Smooth muscle cell (in vitro differentiated cells): ENCODE measurements around the gene ZMYM4. TPM values are rescaled to one million over a fixed set of nuclear protein-coding genes. Genes with fewer than 3 reads are reported as not detected.

Source experiments
- DNase-seq: peaks from one replicate; lab custom pipeline; 2025; ENCODE audit not compliant: unreplicated experiment; lab: John Stamatoyannopoulos, UW
- H2AFZ ChIP-seq: fragments of 200-600 bp; sonication (generic); 2 replicates; pipeline ENCODE4 v1.6.0; 2016; ENCODE audit warnings: antibody characterized with exemption, low read depth, mild to moderate bottlenecking
- H3F3A ChIP-seq: fragments of 200-600 bp; sonication (generic); 2 replicates; pipeline ENCODE4 v1.6.0; 2017; ENCODE audit warnings: antibody characterized with exemption, low read depth
- H3K27ac ChIP-seq: fragments of 200-600 bp; sonication (generic); 2 replicates; pipeline ENCODE4 v1.5.1; 2016; ENCODE audit warnings: low read depth, mild to moderate bottlenecking
- H3K27me3 ChIP-seq: fragments of 200-600 bp; sonication (generic); 2 replicates; pipeline ENCODE4 v1.6.1; 2016; ENCODE audit warnings: low read depth, mild to moderate bottlenecking
- H3K36me3 ChIP-seq: fragments of 200-600 bp; sonication (generic); 2 replicates; pipeline ENCODE4 v1.5.1; 2016; ENCODE audit warnings: low read depth
- H3K4me1 ChIP-seq: fragments of 200-600 bp; sonication (generic); 2 replicates; pipeline ENCODE4 v1.5.1; 2016; ENCODE audit warnings: low read depth
- H3K4me2 ChIP-seq: fragments of 200-600 bp; sonication (generic); 2 replicates; pipeline ENCODE4 v1.6.0; 2016; ENCODE audit warnings: mild to moderate bottlenecking
- H3K4me3 ChIP-seq: fragments of 200-600 bp; sonication (generic); 2 replicates; pipeline ENCODE4 v1.5.1; 2016; ENCODE audit warnings: mild to moderate bottlenecking
- H3K79me2 ChIP-seq: fragments of 200-600 bp; sonication (generic); 2 replicates; pipeline ENCODE4 v1.6.0; 2016; ENCODE audit warnings: low read depth, mild to moderate bottlenecking
- H3K9ac ChIP-seq: fragments of 200-600 bp; sonication (generic); 2 replicates; pipeline ENCODE4 v1.6.0; 2016; ENCODE audit warnings: low read depth
- H3K9me3 ChIP-seq: fragments of 200-600 bp; sonication (generic); replicated peaks from 2 replicates; pipeline ENCODE4 v1.5.1; 2016; ENCODE audit warnings: low read depth
- H4K20me1 ChIP-seq: fragments of 200-600 bp; sonication (generic); 2 replicates; pipeline ENCODE4 v1.6.0; 2016; ENCODE audit warnings: low read depth
- CTCF ChIP-seq: fragments of 200-600 bp; sonication (generic); IDR thresholded peaks from 2 replicates; pipeline ENCODE4 v1.5.1; 2017; ENCODE audit warnings: borderline replicate concordance, mild to moderate bottlenecking, antibody characterized with exemption; ENCODE audit not compliant: insufficient read depth, poor library complexity, severe bottlenecking
- WGBS: methylation state at CpG from one replicate; pipeline ENCODE4 v1.1.7; 2016; ENCODE audit warnings: low lambda C conversion rate; 5-methylcytosine and 5-hydroxymethylcytosine counted together
- polyA plus RNA-seq: library from polyadenylated mRNA; unstranded; fragments of >200 nt; fragmentation: Nextera tagmentation; extraction: Ambion mirVana; gene quantifications from 2 replicates; pipeline ENCODE4 v1.2.1, GENCODE V29; 2016
- total RNA-seq: library from RNA; depleted of rRNA; stranded (reverse); fragments of >200 nt; gene quantifications from 2 replicates; pipeline ENCODE4 v1.2.3, GENCODE V29; 2014

The ZMYM4 gene
- total and polyA plus RNA-seq, 2 experiments from 2014 or later: 18.7 to 27.2 TPM

GRCh38 chr1:35441926-35442579, 173.5 kb downstream of the ZMYM4 start:
- H3F3A ChIP-seq: no peaks in the 10 kb centered on the region
- H3K4me2 ChIP-seq: no peak overlapping the region
- 88% methylated on average over 8 of the region's 8 CpGs for WGBS
- H3K27me3 ChIP-seq: no peaks in the 10 kb centered on the region
- no peaks in the 10 kb centered on the region for H3K36me3 ChIP-seq
- H3K9ac ChIP-seq: no peak overlapping the region
- DNase-seq: no peak
- no peak overlapping the region for H3K27ac ChIP-seq
- H4K20me1 ChIP-seq: no peaks in the 10 kb centered on the region
- no peak for TF ChIP-seq CTCF
- no peak overlapping the region for H3K4me3 ChIP-seq
- no peaks in the 10 kb centered on the region for H3K9me3 ChIP-seq
- no peaks in the 10 kb centered on the region for H3K79me2 ChIP-seq
- no peaks in the 10 kb centered on the region for H3K4me1 ChIP-seq
- H2AFZ ChIP-seq: no peak overlapping the region

- Histone ChIP-seq H3K79me2 (no peaks in the 10 kb centered on the region), H3K27ac (no peak overlapping the region), H3K9ac (no peak overlapping the region), H3K36me3 (no peaks in the 10 kb centered on the region), H3K4me3 (no peak overlapping the region), H3K27me3 (no peaks in the 10 kb centered on the region), H3K9me3 (no peaks in the 10 kb centered on the region), H2AFZ (no peak overlapping the region), H3F3A (no peaks in the 10 kb centered on the region), H3K4me1 (no peaks in the 10 kb centered on the region), H3K4me2 (no peak overlapping the region), H4K20me1 (no peaks in the 10 kb centered on the region)
- WGBS: 88% methylated on average over 4 of the region's 4 CpGs
- no peak for DNase-seq
- TF ChIP-seq CTCF: no peak
Measured at GRCh38 chr1:35442734-35443133, 174.2 kb downstream of the ZMYM4 start.

GRCh38 chr1:35443768-35444518, 175.4 kb downstream of the ZMYM4 start:
- H3K79me2 ChIP-seq: no peaks in the 10 kb centered on the region
- no peaks in the 10 kb centered on the region for H3K4me1 ChIP-seq
- no peak overlapping the region for H3K4me2 ChIP-seq
- WGBS: 70% methylated on average over 5 of the region's 5 CpGs
- no peaks in the 10 kb centered on the region for H3K9me3 ChIP-seq
- no peak for DNase-seq
- TF ChIP-seq CTCF: no peak
- H3K36me3 ChIP-seq: no peaks in the 10 kb centered on the region
- peaks cover 5% of the 10 kb centered on the region for H4K20me1 ChIP-seq
- no peak overlapping the region for H3K4me3 ChIP-seq
- H3K27me3 ChIP-seq: no peaks in the 10 kb centered on the region
- H3F3A ChIP-seq: peaks cover 4% of the 10 kb centered on the region
- H3K27ac ChIP-seq: no peak overlapping the region
- H3K9ac ChIP-seq: no peak overlapping the region
- H2AFZ ChIP-seq: no peak overlapping the region

- Histone ChIP-seq H3K36me3 (no peaks in the 10 kb centered on the region), H4K20me1 (peaks cover 5% of the 10 kb centered on the region), H3F3A (peaks cover 5% of the 10 kb centered on the region), H3K27me3 (no peaks in the 10 kb centered on the region), H3K9me3 (no peaks in the 10 kb centered on the region), H2AFZ (no peak overlapping the region), H3K9ac (no peak overlapping the region), H3K27ac (no peak overlapping the region), H3K79me2 (no peaks in the 10 kb centered on the region), H3K4me1 (no peaks in the 10 kb centered on the region), H3K4me2 (no peak overlapping the region), H3K4me3 (no peak overlapping the region)
- DNase-seq: no peak
- TF ChIP-seq CTCF: no peak
Measured at GRCh38 chr1:35444519-35444774, 175.9 kb downstream of the ZMYM4 start.
